Stimulated activated naive CD4-positive, alpha-beta T cell treated with Interleukin-2 at 50 U/mL for 16 hours (primary cell): ENCODE measurements around the gene ZKSCAN8.

Source experiments
- DNase-seq: peaks from one replicate; lab custom pipeline; 2025; lab: John Stamatoyannopoulos, UW

Gene ZKSCAN8

DNA sequence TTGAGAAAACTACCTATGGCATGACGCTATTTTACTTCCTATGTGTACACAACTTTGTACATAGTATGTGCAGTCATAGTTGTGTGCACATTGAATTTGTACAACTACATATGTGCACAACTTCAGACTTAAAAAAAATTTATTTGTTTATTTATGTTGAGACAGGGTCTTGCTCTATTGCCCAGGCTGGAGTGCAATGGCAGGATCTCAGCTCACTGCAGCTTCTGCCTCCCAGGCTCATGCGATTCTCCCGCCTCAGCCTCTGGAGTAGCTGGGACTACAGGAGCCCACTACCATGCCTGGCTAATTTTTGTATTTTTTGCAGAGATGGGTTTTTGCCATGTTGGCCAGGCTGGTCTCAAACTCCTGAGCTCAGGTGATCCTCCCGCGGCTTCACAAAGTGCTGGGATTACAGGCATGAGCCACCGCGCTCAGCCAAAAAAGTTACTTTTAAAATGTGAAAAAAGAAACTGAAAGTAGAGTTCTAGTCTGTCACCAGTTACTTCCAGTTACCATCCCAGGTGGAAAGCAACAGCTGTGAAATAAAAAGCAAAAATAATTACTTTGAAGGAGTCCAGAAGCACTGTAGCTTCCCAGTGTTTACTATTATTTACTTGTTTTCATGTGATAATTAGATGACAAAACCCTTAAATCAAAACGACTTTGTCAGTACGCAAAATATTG is 1.7 kb upstream of the ZKSCAN8 start:
- DNase-seq, result no peak

DNA sequence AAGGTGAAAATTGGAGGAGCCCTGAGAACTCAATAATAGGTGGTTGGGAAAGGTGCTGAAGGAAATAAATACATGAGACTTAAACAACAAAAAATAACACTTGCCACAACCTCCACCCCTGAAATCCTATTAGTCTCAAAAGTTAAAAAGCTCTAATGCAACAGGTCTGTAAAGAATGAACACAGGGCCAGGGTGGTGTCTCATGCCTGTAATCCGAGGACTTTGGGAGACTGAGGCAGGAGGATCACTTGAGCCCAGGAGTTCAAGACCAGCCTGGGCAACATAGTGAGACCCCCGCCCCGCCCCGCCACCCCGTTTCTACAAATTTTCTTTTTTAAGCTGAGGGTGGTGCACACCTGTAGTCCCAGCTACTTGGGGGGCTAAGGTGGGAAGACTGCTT is 1.1 kb upstream of the ZKSCAN8 start:
- no peak for DNase-seq

DNA sequence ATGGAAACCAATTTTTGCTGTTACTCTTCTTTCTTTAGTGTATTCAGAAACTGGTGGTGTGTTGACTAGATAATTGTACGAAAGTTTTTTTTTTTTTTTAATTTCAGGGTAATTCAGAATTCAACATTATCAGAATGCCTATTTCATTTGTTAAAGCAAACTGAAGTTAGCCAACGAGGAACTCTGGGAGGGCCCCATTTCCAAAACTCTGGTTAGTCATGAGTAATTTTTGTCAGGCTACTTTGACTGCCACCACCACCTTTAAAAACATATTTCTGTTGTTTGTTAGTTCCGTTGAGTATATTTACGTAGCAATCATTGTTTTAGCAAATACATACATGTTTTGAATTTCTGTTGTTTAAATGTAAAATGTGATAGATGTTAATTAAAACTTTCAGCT is 763 bp downstream of the ZKSCAN8 start:
- no peak for DNase-seq

DNA sequence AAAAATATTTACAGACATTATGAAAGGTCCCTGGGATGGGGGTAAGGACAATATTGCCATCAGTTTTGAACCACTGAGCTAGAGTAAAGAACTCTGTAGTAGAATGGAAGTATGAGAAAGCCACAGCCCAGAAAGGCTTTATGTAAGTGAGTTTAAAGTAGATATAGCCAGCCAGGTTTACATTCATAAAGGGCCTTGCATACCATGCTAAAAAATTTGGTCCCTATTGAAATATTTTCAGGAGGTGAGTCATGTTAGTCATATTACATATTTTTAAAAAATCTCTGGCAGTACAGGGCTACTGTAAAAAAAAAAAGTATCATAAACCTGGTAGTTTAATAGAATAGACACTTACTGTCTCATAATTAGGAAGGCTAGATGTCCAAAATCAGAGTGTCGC is 3.5 kb downstream of the ZKSCAN8 start:
- no peak for DNase-seq

DNA sequence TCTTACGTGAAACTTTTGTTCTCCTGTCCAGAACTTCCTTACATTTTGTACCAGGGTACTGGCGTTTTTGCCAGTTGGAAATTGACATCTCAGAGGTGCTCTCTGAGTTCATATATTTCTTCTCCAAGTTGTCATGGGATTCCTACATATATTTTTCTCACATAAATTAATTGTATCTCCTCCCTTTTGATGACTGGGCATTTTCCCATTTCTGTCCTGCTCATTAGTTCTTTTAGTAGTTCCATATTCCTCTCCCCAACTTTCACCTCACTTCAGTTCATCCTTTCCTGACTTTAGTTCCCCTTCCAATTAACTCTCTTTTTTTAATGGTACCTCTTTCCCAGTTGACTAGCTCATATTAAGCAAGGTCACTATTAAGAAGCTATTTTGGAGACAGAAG is 10.8 kb downstream of the ZKSCAN8 start:
- DNase-seq, result no peak

DNA sequence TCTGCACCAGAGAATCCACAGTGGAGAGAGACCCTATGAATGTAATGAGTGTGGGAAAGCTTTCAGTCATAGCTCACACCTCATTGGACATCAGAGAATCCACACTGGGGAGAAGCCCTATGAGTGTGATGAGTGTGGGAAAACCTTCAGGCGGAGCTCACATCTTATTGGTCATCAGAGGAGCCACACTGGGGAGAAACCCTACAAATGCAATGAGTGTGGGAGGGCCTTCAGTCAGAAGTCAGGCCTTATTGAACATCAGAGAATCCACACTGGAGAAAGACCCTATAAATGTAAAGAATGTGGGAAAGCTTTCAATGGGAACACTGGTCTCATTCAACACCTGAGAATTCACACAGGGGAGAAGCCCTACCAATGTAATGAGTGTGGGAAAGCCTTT is 11.9 kb downstream of the ZKSCAN8 start:
- DNase-seq, result no peak

DNA sequence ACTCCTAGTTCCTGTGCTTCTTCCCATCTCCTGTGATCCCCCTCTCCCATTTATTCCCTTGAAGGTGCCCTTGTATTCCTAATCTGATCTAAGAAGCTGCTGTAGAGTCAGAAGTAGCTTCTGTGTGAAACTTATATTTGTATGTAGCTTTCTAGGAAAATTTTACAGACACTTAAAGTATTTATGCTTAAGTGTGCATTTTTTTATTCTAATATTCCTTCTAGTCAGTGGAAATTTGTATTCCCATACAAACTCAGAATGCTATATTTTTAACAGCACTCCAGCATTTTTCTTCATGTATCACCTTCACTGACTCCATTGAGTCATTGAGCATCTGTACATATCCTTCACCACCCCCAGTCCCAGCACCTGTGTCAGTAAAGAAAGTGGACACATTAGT is 12.7 kb downstream of the ZKSCAN8 start:
- no peak for DNase-seq

DNA sequence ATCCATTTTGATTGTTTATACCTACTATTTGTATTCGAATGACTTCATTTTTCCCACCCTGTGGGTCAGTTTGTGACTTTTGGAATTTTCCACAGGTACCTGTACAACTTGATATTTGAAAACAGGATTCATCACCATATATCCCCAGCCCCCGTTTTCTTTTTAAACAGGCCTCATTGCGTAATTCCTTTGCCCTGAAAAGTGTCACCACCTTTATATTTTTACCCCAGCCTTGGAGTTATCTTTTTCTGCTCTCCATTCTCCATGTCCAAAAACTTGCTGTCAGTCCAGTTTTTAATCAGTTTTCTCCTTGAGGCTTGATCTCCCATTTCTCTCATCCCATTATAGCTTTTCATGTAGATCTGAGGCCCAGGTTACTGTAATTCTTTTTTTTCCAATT is 16.6 kb downstream of the ZKSCAN8 start:
- DNase-seq, result no peak

DNA sequence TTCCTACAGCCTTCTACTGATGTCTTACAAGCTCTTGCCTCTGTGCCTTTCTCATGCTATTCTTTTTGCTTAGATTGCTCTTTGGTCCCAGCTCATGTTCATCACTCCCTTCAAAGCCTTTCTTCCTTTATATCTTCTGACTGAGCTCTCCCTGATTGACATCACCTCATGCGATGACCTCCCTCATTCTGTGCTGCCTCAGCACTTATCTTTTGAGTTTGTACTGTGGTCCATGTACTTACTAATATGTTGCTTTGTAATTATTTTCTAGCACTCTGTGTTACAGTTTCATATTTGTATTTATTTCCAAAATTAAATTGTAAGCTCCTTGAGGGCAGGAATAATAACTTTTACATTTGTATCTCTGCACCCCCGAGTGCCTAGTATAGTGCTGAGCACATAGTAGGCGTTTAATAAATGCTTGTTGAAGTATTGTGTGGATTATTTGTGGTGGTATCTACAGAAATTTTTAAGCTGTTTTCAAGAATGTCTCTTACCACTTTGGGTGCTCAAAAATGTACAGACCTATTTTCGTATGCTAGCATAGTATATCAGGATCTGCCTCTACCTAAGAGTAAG is 17.4 kb downstream of the ZKSCAN8 start:
- no peak for DNase-seq

DNA sequence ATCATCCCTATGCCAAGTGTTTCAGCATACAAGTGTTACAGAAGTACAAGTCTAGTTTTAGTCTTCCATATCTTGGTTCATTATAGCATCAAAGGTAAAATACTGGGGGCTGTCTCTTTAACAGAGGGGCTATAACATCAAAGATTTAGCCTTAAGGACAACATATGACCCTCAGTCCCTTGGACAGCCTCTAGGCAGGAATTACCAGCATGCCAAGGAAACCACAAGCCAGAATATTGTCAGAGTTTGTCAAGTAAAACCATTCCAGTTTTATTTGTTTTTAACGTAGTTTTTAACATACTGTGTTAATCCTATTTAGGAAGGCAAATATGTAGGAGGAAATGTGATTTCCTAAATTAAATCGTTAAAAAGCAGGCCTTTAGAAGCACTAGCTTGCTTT is 18.6 kb downstream of the ZKSCAN8 start:
- DNase-seq, result no peak

DNA sequence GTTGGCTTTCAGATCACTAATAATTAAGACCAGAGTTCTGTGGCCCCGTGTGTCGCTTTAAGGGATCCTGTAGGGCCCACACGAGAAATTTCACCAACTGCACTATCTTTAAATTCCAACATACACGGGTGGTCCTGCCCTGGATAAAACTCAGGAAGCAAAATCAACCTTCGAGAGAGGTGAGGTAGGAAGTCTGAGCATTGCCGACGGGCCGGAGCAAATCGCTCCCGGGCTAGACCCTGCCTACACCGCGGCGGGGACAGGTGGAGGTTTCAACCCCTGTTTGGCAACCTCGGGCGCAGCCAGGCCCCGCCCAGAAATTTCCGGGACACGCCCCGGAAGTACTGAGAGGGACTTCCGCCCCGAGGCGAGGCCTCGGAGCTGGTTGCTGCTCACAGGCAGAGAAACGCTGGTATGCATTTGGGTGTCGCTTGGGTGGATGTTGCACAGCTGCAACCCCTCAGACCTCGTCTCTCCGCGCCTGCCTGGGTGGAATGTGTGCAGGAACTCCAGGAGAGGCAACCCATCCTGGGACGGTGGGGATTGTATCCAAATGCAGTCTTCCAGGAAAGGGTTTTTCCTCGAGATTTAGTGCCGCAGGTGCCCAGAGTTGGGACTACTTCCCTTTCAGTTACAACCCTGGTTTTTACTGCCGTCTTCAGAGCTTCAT is 19.9 kb downstream of the ZKSCAN8 start:
- DNase-seq, result peak; percentile 63

DNA sequence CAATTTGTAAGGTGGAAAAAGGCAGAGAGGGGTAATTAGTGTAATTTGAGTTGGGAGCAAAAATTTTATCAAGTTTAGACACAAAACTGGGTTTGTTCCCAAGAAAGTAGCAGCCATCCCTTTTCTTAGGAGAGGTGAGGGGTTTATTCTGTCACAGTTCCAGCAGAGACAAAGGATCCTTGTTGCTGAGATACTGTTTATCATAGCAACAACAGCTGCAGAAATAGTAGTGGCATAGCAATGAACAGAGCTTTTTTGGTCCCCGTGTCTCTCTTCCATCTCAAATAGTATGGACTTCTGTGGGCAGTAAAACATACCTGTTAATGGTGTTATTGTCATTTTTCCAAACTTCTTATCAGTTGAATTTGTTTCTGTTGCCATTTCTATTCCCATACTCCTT is 23.9 kb downstream of the ZKSCAN8 start:
- DNase-seq, result no peak

DNA sequence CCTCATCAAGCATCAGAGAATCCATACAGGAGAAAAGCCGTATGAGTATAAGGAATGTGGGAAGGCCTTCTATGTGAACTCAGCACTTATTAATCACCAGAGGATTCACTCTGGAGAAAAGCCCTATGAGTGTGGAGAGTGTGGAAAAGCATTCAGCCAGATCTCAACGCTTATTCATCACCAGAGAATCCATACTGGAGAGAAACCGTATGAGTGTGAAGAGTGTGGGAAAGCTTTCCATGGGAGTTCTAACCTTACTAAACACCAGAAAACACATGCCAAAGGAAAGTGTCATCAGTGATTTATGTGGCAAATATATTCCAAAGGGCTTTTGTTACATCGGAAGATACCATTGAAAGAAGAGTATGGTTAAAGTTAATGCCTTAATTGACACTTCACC is 25.4 kb downstream of the ZKSCAN8 start:
- no peak for DNase-seq

DNA sequence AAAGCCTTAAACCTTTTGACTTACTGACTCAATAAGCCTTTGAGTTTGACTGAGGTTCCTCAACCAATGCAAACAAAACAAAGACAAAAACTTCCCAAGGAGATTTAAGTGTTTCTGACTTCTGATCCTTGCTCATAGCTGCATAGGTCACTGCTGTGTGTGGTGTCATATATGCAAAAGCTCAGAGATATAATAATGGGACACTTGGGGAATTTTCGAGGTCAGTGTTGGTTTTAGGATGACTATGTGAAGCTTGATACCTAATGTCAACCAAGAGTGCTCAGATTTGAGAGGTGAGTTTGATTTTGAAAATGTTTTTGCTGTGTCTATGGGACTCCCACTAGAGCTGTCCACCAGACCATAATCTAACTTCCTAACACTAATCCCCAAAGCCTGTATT is 26.2 kb downstream of the ZKSCAN8 start:
- DNase-seq, result no peak

DNA sequence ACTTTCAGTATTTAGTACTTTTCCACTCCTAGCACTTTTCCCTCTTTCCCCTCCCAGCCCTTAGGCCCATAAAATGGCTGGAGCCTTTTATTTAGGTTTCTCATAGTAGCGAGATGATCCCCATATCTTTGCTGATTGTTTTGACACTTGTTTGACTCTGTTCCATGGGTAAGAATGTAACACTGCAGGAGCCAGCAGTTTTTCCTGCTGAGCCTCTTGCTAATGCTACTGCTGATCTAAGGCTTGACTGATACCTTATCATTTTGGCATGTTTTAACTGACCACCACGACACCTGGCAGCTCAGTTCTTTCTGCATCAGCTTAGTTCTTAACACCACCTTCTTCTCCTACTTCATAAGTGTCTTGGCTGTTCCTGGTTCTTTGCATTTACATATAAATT is 29.6 kb downstream of the ZKSCAN8 start:
- DNase-seq, result no peak

DNA sequence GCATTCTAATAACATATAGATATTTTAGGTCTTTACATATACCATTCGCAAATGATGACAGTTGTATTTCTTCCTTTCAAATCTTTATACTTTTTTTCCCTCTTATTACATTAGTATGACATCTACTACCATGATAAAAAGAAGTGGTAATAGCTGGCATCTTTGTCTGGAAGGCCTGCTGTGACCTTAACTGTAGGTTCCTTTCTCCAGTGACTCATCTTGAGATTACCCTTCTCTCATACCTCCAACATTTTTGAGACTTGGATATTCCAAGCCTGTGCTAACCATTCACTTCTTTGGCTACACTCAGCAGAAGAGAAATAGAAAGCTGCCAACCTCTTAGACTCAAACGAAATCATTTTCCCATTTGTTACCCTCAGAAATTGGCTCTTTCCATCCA is 30.3 kb downstream of the ZKSCAN8 start:
- DNase-seq, result no peak

DNA sequence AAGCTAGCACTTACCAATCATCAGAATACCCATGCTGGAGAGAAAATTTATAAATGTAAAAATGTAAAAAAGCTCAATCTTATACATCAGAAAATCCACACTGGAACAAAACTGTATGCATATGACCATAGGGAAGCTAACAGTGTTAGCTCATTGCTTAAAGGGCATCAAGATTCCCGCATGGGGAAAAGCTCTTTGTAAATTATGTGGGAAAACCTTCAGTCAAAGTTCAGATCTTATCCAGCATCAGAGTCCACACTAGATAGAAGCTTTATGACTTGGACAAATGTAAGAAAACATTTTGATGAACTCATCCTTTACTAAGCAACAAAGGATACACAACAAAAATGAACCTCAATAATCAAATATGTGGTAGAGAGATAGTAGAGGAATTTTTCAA is 34.7 kb downstream of the ZKSCAN8 start:
- no peak for DNase-seq

DNA sequence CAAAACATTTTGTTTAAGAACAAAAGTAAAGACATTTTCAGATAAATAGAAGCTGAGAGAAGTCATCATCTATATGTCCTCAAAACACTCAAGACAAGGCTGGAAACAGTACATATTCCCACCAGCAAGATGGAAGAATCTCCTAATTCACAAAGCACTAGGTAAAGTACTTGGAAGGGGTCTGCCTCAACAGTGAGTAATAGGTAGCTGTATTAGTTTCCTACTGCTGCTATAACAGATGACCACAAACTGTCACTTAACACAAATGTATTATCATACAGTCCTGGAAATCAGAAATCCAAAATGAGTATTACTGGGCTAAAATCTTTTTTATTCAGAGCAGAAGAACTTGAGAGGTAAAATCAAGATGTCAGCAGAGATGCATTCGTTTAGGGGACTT is 40.6 kb downstream of the ZKSCAN8 start:
- no peak for DNase-seq

DNA sequence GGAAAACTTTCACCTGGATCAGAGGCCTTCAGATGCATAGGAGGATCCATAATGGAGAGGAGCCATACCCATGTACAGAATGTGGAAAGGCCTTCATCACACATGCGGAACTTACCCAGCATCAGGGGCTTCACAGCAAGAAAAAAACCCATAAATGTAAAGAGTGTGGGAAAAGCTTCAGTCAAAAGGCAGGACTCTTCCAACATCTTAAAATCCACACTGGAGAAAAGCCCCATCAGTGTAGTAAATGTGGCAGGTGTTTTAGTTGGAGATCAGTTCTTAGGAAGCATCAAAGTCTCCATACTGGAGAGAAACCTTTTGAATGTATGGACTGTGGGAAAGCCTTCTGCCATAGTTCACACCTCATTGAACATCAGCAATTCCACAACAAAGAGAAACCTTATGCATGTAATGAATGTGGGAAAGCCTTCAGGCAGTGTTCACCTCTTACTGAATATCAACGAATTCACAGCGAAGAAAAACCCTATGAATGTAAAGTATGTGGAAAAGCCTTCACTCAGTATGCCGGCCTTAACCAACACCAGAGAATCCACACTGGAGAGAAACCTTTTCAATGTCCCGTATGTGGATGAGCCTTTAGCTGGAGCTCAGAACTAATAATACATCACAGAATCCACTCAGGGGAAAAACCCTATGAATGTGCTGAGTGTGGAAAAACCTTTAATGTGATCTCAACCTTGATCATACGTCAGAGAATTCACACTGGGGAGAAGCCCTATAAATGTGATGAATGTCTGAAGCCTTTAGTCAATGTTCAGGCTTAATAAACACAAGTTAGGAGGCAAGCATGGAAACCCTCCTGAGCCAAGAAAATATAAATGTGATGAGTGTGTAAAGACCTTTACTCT is 46.7 kb downstream of the ZKSCAN8 start:
- DNase-seq, result no peak

DNA sequence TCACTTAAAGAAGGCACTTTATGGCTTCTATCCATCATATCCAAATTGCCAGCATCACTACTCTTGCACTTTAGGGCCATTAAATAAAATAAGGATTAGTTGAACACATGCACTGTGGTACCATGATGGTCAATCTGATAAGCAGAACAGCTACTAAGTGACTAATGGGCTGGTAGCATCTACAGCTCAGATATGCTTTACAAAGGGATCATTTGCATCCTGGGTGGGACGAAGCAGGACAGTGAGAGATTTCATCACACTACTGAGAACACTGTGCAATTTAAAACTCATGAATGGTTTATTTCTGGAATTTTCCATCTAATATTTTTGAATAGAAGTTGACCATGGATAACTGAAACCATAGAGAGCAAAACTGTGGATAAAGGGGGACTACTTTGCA is 58.3 kb downstream of the ZKSCAN8 start:
- DNase-seq, result no peak

DNA sequence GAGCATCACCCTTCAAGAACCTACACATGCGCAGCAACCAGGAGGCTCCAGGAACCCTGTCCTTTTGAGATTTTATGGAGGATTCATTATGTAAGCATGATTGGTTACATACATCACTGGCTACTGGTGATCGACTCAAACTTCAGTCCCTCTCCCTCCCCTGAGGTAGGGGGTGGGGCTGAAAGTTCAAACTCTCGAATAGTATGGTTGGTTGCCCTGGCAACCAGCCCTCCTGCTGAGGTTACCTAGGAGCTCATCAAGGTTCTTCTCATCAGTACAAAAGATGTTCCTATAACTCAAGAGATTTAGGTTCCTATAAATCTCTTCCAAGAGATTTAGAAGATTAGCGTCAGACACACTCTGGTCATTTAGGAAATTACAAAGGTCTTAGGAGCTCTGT is 61.5 kb downstream of the ZKSCAN8 start:
- DNase-seq, result no peak

DNA sequence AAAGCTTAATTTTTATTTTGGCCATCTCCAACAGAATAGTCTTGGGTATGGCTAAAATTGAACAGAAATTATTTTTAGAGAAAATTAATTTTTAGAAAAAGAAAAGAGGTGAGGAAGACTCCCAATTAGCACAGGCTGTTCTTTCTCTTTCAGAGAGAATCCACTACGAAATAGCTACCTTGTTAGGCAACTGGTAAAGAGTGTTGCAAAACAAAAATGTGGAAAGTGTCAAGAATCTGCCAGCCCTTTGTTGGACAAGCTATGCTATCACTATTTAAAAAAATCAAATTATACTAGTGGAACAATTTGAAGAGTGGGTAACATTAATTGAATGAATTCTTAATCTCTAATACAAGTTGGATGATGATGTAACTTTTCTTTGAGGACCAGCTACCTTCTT is 64.2 kb downstream of the ZKSCAN8 start:
- DNase-seq, result no peak

DNA sequence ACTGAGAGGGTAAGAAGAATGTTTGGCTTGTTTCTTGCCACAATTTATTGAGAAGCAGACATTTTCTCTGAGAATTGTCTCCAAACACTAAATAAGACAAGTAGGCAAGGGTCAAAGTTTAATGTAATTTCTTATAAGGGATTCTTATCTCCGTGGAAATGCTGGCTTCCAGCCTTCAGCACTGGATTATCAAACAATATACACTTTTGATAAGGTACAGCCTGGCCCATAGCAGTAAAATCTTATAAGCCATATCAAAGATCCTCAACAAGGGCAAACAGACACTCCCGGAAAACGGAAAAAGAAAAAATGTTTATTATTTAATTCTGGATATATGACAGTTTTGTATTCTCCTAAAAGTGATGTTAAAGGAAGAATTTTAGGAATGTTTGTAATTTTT is 64.8 kb downstream of the ZKSCAN8 start:
- DNase-seq, result no peak
